ENCODE data around the gene NT5E.
A peak's percentile ranks its signal among the peaks of the same experiment; 100 is the strongest.

The NT5E gene

DNA sequence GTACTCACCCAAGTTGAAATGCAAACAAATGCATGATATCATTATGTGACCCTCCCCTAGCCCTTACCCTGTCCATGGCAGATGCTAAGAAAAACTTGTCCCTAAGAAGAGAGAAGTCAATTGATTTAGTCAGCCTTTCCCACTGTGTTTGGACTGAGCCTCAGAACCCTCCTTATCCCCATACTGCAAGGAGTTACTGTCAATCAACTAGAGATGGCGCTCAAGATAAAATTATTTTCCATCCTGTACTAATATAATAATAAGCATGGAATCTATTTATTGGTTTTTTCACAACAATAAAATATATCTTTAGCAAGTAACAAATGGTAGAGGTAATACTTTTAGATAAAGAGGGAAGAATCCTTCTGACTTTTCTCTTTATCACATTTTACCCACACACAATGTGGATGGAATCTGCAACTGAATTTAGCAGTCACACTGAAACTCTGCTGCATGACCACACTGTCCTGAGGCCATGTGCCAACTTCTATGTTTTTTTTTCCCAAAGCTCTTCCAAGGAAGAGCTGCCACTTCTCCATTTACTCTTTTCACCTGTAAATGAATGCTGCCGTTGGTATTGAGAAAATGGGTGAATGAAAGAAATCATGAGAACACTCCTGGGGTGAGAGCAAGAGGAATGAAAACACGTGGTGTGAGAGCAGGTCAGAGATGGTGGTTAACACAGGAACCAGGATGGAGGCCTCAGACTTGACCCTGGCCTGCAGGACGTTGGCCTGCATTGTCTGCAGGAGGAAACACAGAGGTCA is 10.5 kb downstream of the NT5E start:
- DNase-seq (ENCODE audit: low read depth, low spot score) = no peak

DNA sequence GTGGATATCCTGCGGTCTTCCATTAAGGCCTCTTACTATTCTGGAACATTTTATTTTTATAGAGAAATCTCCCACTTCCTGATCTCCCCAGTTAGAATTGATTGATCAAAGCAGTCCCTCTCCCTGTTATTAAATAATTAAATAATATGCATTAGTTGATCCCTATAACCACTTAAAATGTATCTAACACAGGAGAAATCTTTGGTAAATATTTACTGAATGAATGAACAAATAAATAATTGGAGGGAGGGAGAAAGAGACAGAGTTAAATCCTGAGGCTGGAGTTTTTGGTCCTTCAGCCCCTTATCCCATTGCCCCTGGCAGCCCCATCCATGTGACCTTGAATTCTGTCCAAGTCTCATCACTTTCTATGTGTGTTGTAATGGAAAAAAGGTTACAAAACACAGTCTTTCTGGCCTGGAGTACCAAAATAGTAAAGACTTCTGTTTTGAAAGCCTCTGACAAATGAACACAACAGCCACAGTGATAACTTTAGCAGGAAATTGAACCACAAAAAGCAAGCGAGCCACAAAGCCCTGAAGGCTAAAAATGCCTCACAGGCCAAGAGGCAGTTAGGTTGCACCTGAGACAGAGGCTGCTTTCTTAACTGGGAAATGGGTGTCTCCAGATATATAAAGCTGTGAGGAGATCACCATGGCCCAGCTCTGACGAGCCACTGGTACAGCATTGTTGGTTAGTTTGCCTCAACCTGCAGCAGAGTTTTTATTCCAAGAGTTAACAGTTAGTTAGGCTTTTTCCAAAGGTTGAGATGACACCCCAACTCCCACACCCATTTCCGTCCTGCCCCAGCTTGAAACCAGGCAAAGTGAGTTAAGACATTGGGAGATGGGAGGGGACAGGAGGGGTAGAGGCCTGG is 11.3 kb downstream of the NT5E start:
- DNase-seq (ENCODE audit: low read depth, low spot score) = no peak

DNA sequence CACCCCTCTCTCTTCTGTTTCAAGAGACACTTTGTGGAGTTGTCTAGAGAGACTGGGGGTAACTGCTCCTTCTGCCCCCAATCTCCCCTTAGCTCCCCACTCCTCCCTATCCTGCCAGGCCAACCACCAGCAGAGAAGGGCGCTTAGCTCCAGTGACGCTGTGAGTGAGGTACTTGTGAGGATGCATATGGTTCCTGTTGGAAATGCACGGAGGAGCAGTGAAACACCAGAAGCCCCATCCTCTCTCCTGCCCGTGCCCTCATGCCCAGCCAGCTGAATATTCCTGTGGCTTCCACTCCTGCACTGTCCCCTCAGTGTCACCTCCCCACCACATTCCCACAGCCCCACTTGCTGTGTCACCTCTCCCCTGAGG is 11.9 kb downstream of the NT5E start:
- no peak for DNase-seq (ENCODE audit: low read depth, low spot score)

GRCh38 chr6:85462673-85463072 is 12.8 kb downstream of the NT5E start:
- no peak for DNase-seq (ENCODE audit: low read depth, low spot score)

DNA sequence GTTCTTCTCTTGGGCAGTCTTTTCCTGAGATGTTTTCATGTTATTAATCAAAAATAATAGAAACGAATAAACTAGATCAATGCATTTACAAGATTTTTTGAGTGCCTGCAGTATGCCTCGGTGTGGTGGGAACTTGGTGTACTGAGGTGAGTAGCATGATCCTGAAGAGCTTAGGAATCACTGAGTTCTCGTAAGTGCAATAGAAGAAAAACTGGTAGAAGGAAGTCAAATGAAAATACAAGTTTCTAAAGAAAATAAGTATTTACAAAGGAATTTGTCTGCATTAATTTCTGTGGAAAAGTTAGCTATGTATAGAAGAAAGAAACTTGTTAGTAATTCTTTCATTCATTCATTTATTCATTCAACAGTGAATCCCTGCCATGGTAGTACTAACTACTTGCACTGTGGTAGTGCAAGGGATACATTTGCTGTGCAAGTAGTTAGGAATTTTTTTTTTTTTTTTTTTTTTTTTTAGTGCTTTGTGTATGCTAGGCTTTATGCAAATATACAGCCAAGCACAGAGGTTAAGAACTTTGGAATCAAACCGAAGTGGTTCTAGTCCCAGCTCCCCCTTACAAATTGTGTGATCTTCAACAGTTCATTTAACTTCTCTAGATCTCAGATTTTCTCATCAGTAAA is 13.9 kb downstream of the NT5E start:
- no peak for DNase-seq (ENCODE audit: low read depth, low spot score)

GRCh38 chr6:85464260-85464644 is 14.4 kb downstream of the NT5E start:
- DNase-seq (ENCODE audit: low read depth, low spot score) = peak; percentile 13

- DNase-seq (ENCODE audit: low read depth, low spot score) = peak; percentile 14
Observed at GRCh38 chr6:85464722-85465150, 14.9 kb downstream of the NT5E start.

GRCh38 chr6:85465762-85466161 is 15.9 kb downstream of the NT5E start:
- DNase-seq (ENCODE audit: low read depth, low spot score) = no peak

- DNase-seq (ENCODE audit: low read depth, low spot score) = no peak
Observed at GRCh38 chr6:85468326-85468725, 18.4 kb downstream of the NT5E start.

- DNase-seq (ENCODE audit: low read depth, low spot score) = no peak
Observed at GRCh38 chr6:85469276-85470022, 19.6 kb downstream of the NT5E start.

DNA sequence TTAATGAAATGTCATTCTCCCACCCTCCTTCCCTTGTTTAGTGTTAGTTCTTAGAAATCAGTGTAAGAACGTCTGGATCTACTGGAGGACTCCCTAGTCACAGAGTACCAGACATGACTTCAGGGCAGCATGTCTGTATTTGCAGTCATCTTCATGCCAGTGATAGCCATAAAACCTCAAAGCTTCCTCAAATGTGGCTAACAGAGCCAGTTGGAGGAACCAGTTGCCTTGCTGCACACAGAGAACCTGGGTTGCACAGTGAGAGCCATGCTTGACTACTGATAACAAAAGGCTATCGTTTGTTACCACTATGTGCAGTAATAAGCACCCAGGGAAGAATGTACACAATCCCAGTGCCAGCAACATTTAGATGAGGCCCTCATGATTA is 20.1 kb downstream of the NT5E start:
- DNase-seq (ENCODE audit: low read depth, low spot score) = no peak

GRCh38 chr6:85472744-85473143 is 22.9 kb downstream of the NT5E start:
- no peak for DNase-seq (ENCODE audit: low read depth, low spot score)

- DNase-seq (ENCODE audit: low read depth, low spot score) = no peak
Observed at GRCh38 chr6:85473748-85474147, 23.9 kb downstream of the NT5E start.

- DNase-seq (ENCODE audit: low read depth, low spot score) = no peak
Observed at GRCh38 chr6:85476532-85476931, 26.6 kb downstream of the NT5E start.

DNA sequence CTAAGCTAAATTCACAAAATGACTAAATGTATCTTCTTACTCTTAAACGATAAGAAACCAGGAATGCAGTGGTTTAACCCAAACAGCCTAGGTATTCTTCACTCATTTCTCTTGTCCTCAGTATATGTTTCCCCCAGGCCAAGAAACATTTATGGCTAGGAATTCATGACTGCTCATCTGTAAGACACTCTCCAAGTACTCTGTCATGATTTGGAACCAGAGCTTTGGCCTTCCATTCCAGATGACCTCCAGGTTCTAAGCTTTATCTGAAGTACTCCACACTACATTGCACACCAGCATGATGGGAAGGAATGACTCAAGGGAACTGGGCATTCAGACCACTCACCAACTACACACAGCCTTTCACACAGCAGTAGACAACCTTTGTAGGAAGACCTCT is 29.3 kb downstream of the NT5E start:
- no peak for DNase-seq (ENCODE audit: low read depth, low spot score)

DNA sequence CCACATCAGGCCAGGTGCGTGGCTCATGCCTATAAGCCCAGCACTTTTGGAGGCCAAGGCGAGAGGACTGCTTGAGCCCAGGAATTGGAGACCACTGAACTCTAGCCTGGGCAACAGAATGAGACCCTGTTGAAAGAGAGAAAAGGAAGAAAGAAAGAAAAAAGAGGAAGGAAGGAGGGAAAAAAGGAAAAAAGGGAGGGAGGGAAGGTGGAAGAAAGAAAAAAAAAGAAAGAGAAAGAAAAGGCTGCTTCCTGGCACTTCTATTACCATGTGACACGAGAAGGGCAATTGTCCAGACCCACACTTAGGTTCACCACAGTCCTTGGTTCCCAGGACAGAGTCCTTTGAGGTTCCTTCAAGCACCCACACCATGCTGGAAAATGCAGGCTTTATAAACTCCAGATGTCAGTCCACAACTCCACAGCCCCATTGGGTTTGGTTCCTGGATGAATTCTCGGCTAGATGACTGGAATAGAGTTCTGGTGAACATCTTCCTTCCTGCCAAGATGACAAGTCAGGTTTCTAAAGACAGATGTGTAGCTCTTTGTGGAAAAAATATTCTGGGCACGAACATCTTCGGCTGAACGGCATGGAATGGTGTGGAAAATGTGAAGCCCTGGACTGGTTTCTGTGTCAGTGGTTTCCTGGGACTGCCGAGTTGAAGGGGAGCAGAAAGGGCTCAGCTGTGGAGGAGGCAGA is 32.5 kb downstream of the NT5E start:
- DNase-seq (ENCODE audit: low read depth, low spot score) = no peak

- DNase-seq (ENCODE audit: low read depth, low spot score) = peak; percentile 68
Observed at GRCh38 chr6:85482905-85483700, 33.2 kb downstream of the NT5E start.

DNA sequence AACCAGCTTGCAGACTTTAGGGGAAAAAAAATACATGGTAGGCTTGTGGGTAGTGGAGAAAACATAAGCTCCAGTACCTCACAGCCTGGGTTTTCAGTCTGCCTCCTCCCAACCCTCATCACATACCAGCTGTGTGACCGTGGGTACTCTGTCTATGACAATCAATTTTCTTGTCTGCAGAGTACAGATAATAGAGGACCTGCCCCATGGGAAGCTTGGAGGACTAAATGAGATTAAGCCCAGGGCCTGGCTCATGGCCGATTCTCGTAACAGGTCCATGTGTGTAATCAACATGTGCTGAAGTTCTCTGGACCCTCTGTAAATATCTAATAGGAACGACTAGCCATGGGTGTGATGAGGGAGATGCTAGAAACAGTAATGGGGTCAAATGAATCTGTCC is 34.0 kb downstream of the NT5E start:
- DNase-seq (ENCODE audit: low read depth, low spot score) = no peak

- no peak for DNase-seq (ENCODE audit: low read depth, low spot score)
Observed at GRCh38 chr6:85484948-85485347, 35.1 kb downstream of the NT5E start.

DNA sequence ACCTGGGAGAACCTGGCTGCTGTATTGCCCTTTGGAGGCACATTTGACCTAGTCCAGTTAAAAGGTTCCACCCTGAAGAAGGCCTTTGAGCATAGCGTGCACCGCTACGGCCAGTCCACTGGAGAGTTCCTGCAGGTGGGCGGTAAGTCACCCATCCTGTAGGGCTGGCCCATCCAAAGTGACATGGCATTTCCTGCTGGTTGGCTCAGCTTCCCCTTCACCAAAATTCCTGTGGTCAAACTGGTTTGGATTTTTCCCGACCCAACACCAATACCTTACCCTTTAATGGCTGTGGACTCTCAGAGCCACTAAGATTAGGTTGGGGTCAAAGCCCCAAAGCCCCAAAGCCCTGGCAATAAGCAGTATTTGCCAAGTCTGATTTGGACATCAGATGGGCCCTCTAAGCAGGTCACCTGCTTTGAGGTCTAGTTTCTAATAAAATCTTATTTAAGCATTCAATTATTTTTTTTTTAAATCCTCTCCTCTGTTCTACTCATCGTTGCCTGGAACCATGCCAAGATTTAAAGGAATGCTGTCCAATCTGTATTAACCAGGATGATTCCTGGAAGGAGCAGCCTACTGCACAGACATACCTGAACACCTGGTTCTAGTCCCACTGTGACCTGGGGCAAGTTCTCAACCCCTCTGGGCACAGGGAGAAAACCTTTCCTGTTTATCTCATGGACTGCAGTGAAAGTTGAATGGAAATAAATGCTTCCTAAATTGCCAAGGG is 40.8 kb downstream of the NT5E start:
- no peak for DNase-seq (ENCODE audit: low read depth, low spot score)
